Measurements from ENCODE around the gene FBXL5. TPM values are rescaled to one million over a fixed set of nuclear protein-coding genes. Genes with fewer than 3 reads are reported as not detected.

Gene FBXL5
- total and polyA plus RNA-seq, 9 of the 15 experiments (the other 6 are each of a cell fraction or from before 2014, with no cell fraction given): 6.0 to 35.2 (median 22.1) TPM

- TF ChIP-seq CREB3 (tag; conservative IDR thresholded peaks at IDR 0.05; ENCODE audit: low read depth) (no peak), ZFP36 (IDR thresholded peaks at IDR 0.05; ENCODE audit: low read depth, low read length, partially characterized antibody) (peak; percentile 3), DEAF1 (CRISPR knock-in tag; IDR thresholded peaks at IDR 0.05) (no peak), CBX5 (IDR thresholded peaks at IDR 0.05; ENCODE audit: borderline replicate concordance, low read depth) (no peak; the same call in 1 of the 2 replicates), PHTF2 (CRISPR knock-in tag; IDR thresholded peaks at IDR 0.05) (no peak), BCOR (IDR thresholded peaks at IDR 0.05) (0 out of 2 replicates have a peak, but pooled peaks have one; percentile 11), ZNF41 (CRISPR knock-in tag; conservative IDR thresholded peaks at IDR 0.05) (no peak), SPI1 (IDR thresholded peaks at IDR 0.05; ENCODE audit: borderline replicate concordance, low read depth, low read length) (peak; percentile 87), MNT (conservative IDR thresholded peaks at IDR 0.05) (peak; percentile 63 to 84), FIP1L1 (IDR thresholded peaks at IDR 0.05; ENCODE audit: low read depth, low read length, poor library complexity, severe bottlenecking) (peak; percentile 48), KLF13 (tag; IDR thresholded peaks at IDR 0.05; ENCODE audit: borderline replicate concordance, low read depth) (peak; percentile 54; the same call in 1 of the 2 replicates), CEBPB (tag; IDR thresholded peaks at IDR 0.05) (no peak), NR2C1 (IDR thresholded peaks at IDR 0.05) (peak; percentile 42; the same call in 1 of the 2 replicates), NR2C1 (tag; IDR thresholded peaks at IDR 0.05) (0 out of 2 replicates have a peak, but pooled peaks have one; percentile 16), FOXJ3 (CRISPR knock-in tag; IDR thresholded peaks at IDR 0.05) (no peak), HNRNPK (IDR thresholded peaks at IDR 0.05; ENCODE audit: low read depth, low read length, poor library complexity, severe bottlenecking) (no peak), POLR2B (IDR thresholded peaks at IDR 0.05; ENCODE audit: low read depth, partially characterized antibody) (peak; percentile 74), USF2 (CRISPR knock-in tag; IDR thresholded peaks at IDR 0.05) (no peak), HSF4 (CRISPR knock-in tag; IDR thresholded peaks at IDR 0.05; ENCODE audit: borderline replicate concordance) (no peak), CREM (IDR thresholded peaks at IDR 0.05; ENCODE audit: low read depth) (peak; percentile 33; the same call in 1 of the 2 replicates), PCBP2 (IDR thresholded peaks at IDR 0.05; ENCODE audit: low read depth, low read length, poor library complexity, severe bottlenecking) (no peak), SRSF9 (IDR thresholded peaks at IDR 0.05; ENCODE audit: borderline replicate concordance, low read depth, low read length) (no peak), ZBED1 (IDR thresholded peaks at IDR 0.05) (no peak), MTF1 (CRISPR knock-in tag; IDR thresholded peaks at IDR 0.05; ENCODE audit: borderline replicate concordance) (no peak)
Measured at GRCh38 chr4:15681372-15682241, 26.4 kb upstream of the FBXL5 start, which contains the start of gene FAM200B (continued).
